Fibroblast of skin of back (primary cell): ENCODE data around the gene IPO5.
A peak's percentile ranks its signal among the peaks of the same experiment; 100 is the strongest.
"Not testable (repeated sequence)": the region's sequence is repeated elsewhere in the genome, so short reads cannot be mapped to it uniquely, and the experiment has no call there.

Experiments
- DNase-seq: peaks from one replicate; pipeline ENCODE4 v3.0.0-alpha.2; 2013

IPO5 gene

DNA sequence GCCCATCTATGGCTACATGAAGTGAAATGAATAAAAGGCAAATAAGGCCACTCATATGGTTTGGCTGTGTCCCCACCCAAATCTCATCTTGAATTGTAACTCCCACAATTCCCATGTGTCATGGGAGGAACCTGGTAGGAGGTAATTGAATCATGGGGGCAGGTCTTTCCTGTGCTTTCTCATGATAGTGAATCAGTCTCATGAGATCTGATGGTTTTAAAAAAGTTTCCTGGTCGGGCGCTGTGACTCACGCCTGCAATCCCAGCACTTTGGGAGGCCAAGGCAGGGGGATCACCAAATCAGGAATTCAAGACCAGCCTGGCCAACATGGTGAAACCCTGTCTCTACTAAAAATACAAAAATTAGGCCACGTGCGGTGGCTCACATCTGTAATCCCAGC lies 4.2 kb upstream of the IPO5 start:
- peak; percentile 62 for DNase-seq

- no peak for DNase-seq
Measured at GRCh38 chr13:97951376-97951775, 2.1 kb upstream of the IPO5 start.

GRCh38 chr13:97952831-97953230 lies 644 bp upstream of the IPO5 start:
- DNase-seq: not testable (repeated sequence)

- no peak for DNase-seq
Measured at GRCh38 chr13:97961340-97961739, 7.9 kb downstream of the IPO5 start.

DNA sequence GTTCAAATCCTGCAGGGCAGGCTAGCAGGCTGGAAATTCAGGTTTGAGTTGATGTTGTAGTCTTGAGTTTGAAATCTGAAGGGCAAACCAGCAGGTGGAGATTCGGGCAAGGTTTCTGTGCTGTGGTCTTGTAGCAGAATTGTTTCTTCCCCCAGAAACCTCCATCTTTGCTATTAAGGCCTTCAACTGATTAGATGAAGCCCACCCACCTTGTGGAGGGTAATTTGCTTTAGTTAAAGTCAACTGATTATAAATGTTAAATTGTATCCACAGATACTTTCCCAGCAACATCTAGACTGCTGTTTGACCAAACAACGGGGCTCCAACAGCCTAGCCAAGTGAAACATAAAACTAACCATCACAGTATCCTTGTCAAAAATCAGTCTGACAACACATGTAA lies 9.4 kb downstream of the IPO5 start:
- no peak for DNase-seq

DNA sequence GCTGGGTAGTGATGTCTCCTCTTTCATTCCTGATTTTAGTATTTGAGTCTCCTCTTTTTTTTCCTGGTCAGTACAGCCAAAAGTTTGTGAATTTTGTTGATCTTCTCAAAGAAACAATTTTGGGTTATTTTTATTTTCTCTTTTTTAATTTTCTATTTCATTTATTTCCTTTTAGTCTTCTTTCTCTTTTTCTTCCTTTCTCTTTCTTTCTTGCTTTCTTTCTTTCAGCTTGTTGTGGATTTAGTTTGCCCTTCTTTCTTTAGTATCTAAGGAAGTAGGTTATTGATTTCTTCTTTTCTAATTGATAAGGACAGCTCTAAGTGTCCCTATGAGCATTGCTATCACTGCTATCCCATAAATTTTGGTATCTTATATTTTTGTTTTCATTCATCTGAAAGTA lies 13.8 kb downstream of the IPO5 start:
- no peak for DNase-seq

- no peak for DNase-seq
Measured at GRCh38 chr13:97967948-97968347, 14.5 kb downstream of the IPO5 start.

GRCh38 chr13:97971519-97971918 lies 18.0 kb downstream of the IPO5 start:
- no peak for DNase-seq

DNA sequence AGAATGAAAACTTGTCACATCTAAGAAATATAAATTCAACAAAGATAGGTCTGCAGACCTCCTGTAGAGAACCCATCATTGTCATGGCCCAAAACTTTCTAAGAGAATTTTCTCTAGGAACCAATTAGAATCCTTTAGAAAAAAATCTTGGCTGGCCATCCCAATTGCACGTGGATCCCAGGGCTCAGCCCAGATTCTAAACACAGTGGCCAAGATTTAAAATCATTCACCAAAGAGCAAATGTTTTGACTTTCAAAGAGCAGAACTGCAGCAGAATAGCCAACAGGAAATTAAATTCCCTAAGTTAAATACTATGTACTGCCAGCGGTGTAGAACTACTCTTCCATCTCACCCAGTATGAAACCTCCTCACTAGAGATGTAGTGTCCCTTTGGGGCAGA lies 21.3 kb downstream of the IPO5 start:
- DNase-seq: peak; percentile 15

DNA sequence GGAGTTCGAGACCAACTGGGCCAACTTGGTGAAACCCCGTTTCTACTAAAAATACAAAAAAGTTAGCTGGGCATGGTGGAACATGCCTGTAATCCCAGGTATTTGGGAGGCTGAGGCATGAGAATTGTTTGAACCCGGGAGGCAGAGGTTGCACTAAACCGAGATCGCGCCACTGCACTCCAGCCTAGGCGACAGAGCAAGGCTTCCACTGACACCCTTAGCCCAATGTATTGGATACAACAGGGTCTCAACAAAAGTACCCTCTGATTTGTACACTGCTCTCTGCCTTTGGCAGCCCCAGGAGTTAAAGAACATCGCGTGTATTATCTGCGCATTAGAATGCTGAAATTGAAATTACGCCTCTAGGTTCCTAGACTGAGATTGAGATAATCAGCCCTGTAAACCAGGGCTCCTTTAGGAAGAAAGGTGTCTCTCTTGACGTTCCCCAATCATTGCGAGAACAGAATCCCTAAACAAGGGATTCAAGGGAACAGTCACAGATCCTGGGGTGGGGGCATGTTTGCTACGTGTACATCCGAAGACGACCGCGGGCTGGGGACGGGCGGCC lies 21.9 kb downstream of the IPO5 start:
- DNase-seq: no peak

GRCh38 chr13:97975848-97976609 lies 22.6 kb downstream of the IPO5 start:
- DNase-seq: peak; percentile 92

- peak; percentile 7 for DNase-seq
Measured at GRCh38 chr13:97976610-97977521, 23.4 kb downstream of the IPO5 start.

- no peak for DNase-seq
Measured at GRCh38 chr13:97977982-97978381, 24.5 kb downstream of the IPO5 start.

GRCh38 chr13:97978651-97979050 lies 25.2 kb downstream of the IPO5 start:
- DNase-seq: peak; percentile 37

GRCh38 chr13:97979051-97979450 lies 25.6 kb downstream of the IPO5 start:
- DNase-seq: peak; percentile 67

GRCh38 chr13:97979556-97979955 lies 26.1 kb downstream of the IPO5 start:
- no peak for DNase-seq

DNA sequence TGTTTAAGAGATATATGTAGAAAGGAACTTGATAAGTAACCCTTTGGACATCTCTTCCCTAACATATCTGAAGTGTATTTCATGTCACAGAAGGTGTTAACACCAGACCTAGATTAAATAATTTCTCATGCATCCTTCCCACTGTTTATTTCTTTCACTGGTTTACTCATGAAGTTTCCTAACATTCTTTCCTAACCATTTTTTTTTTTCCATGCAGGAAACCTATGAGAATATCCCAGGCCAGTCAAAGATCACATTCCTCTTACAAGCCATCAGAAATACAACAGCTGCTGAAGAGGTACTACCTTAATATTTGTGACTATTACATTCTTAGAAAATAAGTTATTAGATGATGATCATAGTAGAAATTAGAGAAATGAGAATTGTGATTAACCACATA lies 28.8 kb downstream of the IPO5 start:
- DNase-seq: peak; percentile 22

DNA sequence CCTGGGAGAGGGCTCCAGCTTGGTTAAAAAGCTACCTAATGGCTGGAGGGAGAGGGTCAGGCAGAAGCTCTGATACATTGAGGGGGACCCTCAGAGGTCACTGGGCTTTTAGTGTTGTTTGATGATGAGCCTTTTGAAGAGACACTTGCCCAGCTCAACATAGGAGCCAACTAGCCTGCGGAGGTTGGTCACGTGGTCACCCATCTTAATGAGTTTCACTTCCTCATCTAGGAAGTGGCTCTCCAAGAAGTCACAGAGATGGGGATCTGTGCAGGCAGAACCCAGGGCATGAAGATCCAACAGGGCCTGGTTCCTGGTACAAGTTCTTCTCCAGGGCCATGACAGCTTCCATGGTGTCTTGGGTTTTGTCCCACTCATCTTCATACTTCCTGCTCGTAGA lies 33.4 kb downstream of the IPO5 start:
- DNase-seq: no peak

GRCh38 chr13:97999653-98000052 lies 46.2 kb downstream of the IPO5 start:
- DNase-seq: no peak

DNA sequence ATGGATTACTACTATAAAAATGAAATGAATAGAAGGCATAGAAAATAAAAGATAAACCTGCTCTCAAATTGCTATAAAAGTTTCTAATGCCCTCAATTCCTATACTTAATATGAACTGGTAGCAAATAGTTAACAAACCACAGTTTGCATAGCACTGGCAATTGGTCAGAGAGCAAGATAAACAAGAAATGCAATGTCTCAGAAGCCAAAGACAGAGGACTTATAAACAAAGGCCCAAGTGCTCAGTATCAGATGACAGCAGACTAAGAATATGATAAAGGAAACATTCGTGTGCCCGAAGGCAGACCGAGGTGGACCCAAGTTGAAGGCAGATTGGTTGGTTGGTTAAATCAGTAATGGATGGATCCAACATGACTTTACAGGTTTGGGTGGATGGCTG lies 50.6 kb downstream of the IPO5 start:
- DNase-seq: peak; percentile 58

GRCh38 chr13:98004997-98005396 lies 51.5 kb downstream of the IPO5 start:
- not testable (repeated sequence) for DNase-seq

DNA sequence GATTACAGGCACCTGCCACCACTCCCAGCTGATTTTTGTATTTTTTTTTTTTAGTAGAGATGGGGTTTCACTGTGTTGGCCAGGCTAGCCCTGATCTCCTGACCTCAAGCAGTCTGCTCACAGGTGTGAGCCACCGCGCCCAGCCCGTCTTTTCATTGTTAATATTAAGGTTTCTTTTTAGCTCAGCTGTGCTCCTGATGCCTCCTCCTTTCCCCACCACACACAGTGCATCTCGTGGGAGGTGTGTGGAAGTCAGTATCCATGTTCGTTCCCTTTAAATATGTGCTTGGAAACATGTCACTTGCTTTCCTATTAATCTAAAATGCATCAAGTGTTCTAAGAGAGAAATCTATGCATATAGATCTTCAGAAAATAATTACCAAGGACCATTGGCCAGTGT lies 53.5 kb downstream of the IPO5 start:
- DNase-seq: no peak

DNA sequence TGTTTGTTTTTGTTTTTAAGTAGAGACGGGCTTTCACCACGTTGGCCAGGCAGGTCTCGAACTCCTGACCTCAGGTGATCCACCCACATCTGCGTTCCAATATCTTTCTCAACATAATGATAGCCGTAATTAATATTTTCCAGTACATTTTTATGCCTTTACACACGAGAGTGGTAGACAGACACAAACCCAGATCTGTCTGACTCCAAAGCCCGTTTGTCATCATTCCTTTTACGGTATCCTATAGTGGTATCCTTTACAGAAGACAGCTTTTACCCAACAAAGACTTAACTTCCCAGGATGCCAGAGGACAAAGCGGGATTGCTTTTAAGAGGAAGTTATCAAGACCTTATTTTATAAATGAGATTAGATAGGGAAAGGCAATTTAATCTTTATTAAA lies 59.8 kb downstream of the IPO5 start:
- DNase-seq: no peak

- DNase-seq: peak; percentile 85
Measured at GRCh38 chr13:98014766-98015165, 61.3 kb downstream of the IPO5 start.
